HepG2 (cell line): ENCODE measurements around the gene FMOD. TPM values are rescaled to one million over a fixed set of nuclear protein-coding genes. Genes with fewer than 3 reads are reported as not detected.
A peak's percentile ranks its signal among the peaks of the same experiment; 100 is the strongest.

Source experiments
- ATAC-seq: fragments of 200-7000 bp; cut with Tn5 transposase; 3 replicates; pipeline ENCODE4 v1.9.1; 2020; ENCODE audit warnings: mild to moderate bottlenecking, moderate library complexity
- BruUV-seq: library from RNA; stranded (reverse); fragments of 400-500 nt; replicated peaks from 2 replicates; lab custom pipeline; 2021; lab: Mats Ljungman, UMichigan
- CTCF ChIA-PET: fragments of 300-600 bp; formaldehyde crosslinking; extraction: SDS; loops from one replicate; lab custom pipeline; 2021; ENCODE audit warnings: low total read pairs, inconsistent platforms, low intra/inter-chr PET ratio; lab: Yijun Ruan, JAX
- POLR2A ChIA-PET: fragments of 350-600 bp; sonication (Branson Sonifier 250); formaldehyde crosslinking; loops from one replicate; lab custom pipeline; 2020; ENCODE audit warnings: antibody characterized with exemption, inconsistent platforms; lab: Yijun Ruan, JAX
- DNase-seq: peaks from one replicate; pipeline ENCODE4 v3.0.0-alpha.2; 2015; ENCODE audit warnings: low spot score
- FAIRE-seq: peaks from 3 replicates; lab custom pipeline; 2011; peaks lifted over from hg19 to GRCh38; lab: Jason Lieb, UNC
- H2AFZ ChIP-seq: one replicate; pipeline ENCODE4 v1.6.1; 2011; ENCODE audit warnings: low read length, inconsistent platforms
- H3K27ac ChIP-seq: fragments of 300-600 bp; 3 replicates; pipeline ENCODE4 v1.8.0; 2011; ENCODE audit warnings: mixed run types, mild to moderate bottlenecking, mixed read lengths, low read length, inconsistent platforms; ENCODE audit not compliant: insufficient read depth; ENCODE audit errors: extremely low read length
- H3K27me3 ChIP-seq, 2 experiments: fragments of 200-600 bp in 1 of 2; 2 replicates in 1 of 2; 3 replicates in 1 of 2; pipeline versions ENCODE4 v1.6.0 to v1.8.0; 2011; ENCODE audit warnings: low read length in 2 of 2, mild to moderate bottlenecking in 2 of 2, moderate library complexity in 2 of 2, inconsistent platforms in 1 of 2; ENCODE audit not compliant: insufficient read depth in 2 of 2, control insufficient read depth in 1 of 2
- H3K36me3 ChIP-seq, 2 experiments: fragments of 200-600 bp in 1 of 2; replicated peaks in 1 of 2; 2 replicates in 1 of 2; 3 replicates in 1 of 2; pipeline versions ENCODE4 v1.5.1 to v1.8.0; 2011; ENCODE audit warnings: low read length in 2 of 2, inconsistent platforms in 1 of 2; ENCODE audit not compliant: insufficient read depth in 2 of 2, control insufficient read depth in 1 of 2
- H3K4me1 ChIP-seq: 2 replicates; pipeline ENCODE4 v1.5.1; 2012; ENCODE audit warnings: low read length, inconsistent platforms; ENCODE audit not compliant: insufficient read depth
- H3K4me2 ChIP-seq: 2 replicates; pipeline ENCODE4 v1.6.0; 2011; ENCODE audit warnings: low read depth, low read length, inconsistent platforms
- H3K4me3 ChIP-seq, 3 experiments: fragments of 200-600 bp in 1 of 3; sonication (generic), shearing (Covaris generic) in 1 of 3; replicated peaks in 1 of 3; 2 replicates each; pipeline ENCODE4 v1.5.1; 2011 to 2016; ENCODE audit warnings: low read length in 3 of 3, inconsistent platforms in 2 of 3, low read depth in 2 of 3, mild to moderate bottlenecking in 2 of 3, control low read depth in 1 of 3, mixed read lengths in 1 of 3; ENCODE audit not compliant: insufficient read depth in 1 of 3
- H3K79me2 ChIP-seq: one replicate; pipeline ENCODE4 v1.6.1; 2011; ENCODE audit warnings: low read length, inconsistent platforms; ENCODE audit not compliant: insufficient read depth
- H3K9ac ChIP-seq: 2 replicates; pipeline ENCODE4 v1.6.0; 2011; ENCODE audit warnings: mild to moderate bottlenecking, low read depth, low read length, inconsistent platforms; ENCODE audit not compliant: insufficient read depth
- H3K9me3 ChIP-seq: 2 replicates; pipeline ENCODE4 v1.5.1; 2012; ENCODE audit warnings: mild to moderate bottlenecking, low read length
- H4K20me1 ChIP-seq: 2 replicates; pipeline ENCODE4 v1.6.0; 2011; ENCODE audit warnings: inconsistent platforms, mild to moderate bottlenecking, low read length, moderate library complexity; ENCODE audit not compliant: insufficient read depth
- ARNT2 ChIP-seq: sonication (generic); formaldehyde crosslinking; IDR thresholded peaks from 2 replicates; pipeline ENCODE4 v1.8.0; 2022; ENCODE audit warnings: mild to moderate bottlenecking, low read depth, missing genetic modification reagents, moderate library complexity
- FOXP1 ChIP-seq, 2 experiments: fragments of 450-650 bp in 1 of 2; IDR thresholded peaks; 2 replicates each; pipeline ENCODE4 v1.6.1; 2017 to 2018; ENCODE audit warnings: antibody characterized with exemption in 1 of 2
- GABPB1 ChIP-seq: IDR thresholded peaks from 2 replicates; pipeline ENCODE4 v1.6.1; 2016; ENCODE audit warnings: mild to moderate bottlenecking, missing genetic modification reagents, moderate library complexity, missing compliant biosample characterization
- HNF4A ChIP-seq: sonication (generic); formaldehyde crosslinking; IDR thresholded peaks from 2 replicates; pipeline ENCODE4 v1.4.0; 2020; ENCODE audit warnings: missing genetic modification reagents
- MLLT10 ChIP-seq: sonication (generic); formaldehyde crosslinking; IDR thresholded peaks from 2 replicates; pipeline ENCODE4 v1.4.0; 2020; ENCODE audit warnings: missing genetic modification reagents
- PTBP1 ChIP-seq: fragments of 200-400 bp; formaldehyde crosslinking; IDR thresholded peaks from 2 replicates; pipeline ENCODE4 v1.6.1; 2018; ENCODE audit warnings: low read length, low read depth; ENCODE audit not compliant: poor library complexity, severe bottlenecking
- RELA ChIP-seq: sonication (generic); formaldehyde crosslinking; IDR thresholded peaks from 2 replicates; pipeline ENCODE4 v1.4.0; 2020; ENCODE audit warnings: missing genetic modification reagents
- TAF15 ChIP-seq: fragments of 200-400 bp; formaldehyde crosslinking; IDR thresholded peaks from one replicate; pipeline ENCODE4 v1.6.1; 2018; ENCODE audit warnings: mild to moderate bottlenecking, low read depth, low read length; ENCODE audit not compliant: poor library complexity, severe bottlenecking
- ZMAT5 ChIP-seq: sonication (generic); formaldehyde crosslinking; IDR thresholded peaks from 2 replicates; pipeline ENCODE4 v1.5.0; 2020; ENCODE audit warnings: mild to moderate bottlenecking, low read depth, missing genetic modification reagents, borderline replicate concordance
- ZNF414 ChIP-seq: sonication (generic); formaldehyde crosslinking; IDR thresholded peaks from 2 replicates; pipeline ENCODE4 v1.5.0; 2020; ENCODE audit warnings: missing genetic modification reagents
- ZNF629 ChIP-seq: sonication (generic); formaldehyde crosslinking; conservative IDR thresholded peaks from 2 replicates; pipeline ENCODE4 v1.5.0; 2020; ENCODE audit warnings: missing genetic modification reagents
- ZSCAN21 ChIP-seq: sonication (generic); formaldehyde crosslinking; IDR thresholded peaks from 2 replicates; pipeline ENCODE4 v1.8.0; 2022; ENCODE audit warnings: mild to moderate bottlenecking, missing genetic modification reagents, moderate library complexity, borderline replicate concordance
- ZXDC ChIP-seq: sonication (generic); formaldehyde crosslinking; IDR thresholded peaks from 2 replicates; pipeline ENCODE4 v1.5.0; 2020; ENCODE audit warnings: mild to moderate bottlenecking, missing genetic modification reagents
- WGBS: methylation state at CpG from one replicate; pipeline ENCODE4 v1.1.6; 2017; ENCODE audit warnings: low lambda C conversion rate; 5-methylcytosine and 5-hydroxymethylcytosine counted together
- in situ Hi-C: cut with HindIII; loops from 2 replicates; pipeline ENCODE4 v1.10.0; 2017; ENCODE audit warnings: low pct_unique_long_range_greater_than_20kb; ENCODE audit not compliant: extremely low pct_ligation_motif_present
- intact Hi-C: fragments of 100-400 bp; cut with micrococcal nuclease; formaldehyde crosslinking; loops from one replicate; pipeline ENCODE4 v1.10.0; 2022; ENCODE audit not compliant: unreplicated experiment
- polyA plus RNA-seq, 8 experiments: library from polyadenylated mRNA; depleted of rRNA in 3 of 8; stranded (reverse) in 7 of 8; unstranded in 1 of 8; fragments of >200 nt; fragmentation: Illumina TruSeq in 4 of 8; extraction: Trizol in 4 of 8; gene quantifications; 2 replicates each; pipeline versions ENCODE4 v1.2.1 to v1.2.3, GENCODE V29; 2011 to 2016; ENCODE audit warnings: low read depth in 4 of 8, missing spikeins in 1 of 8, mixed read lengths in 1 of 8; ENCODE audit not compliant: insufficient read depth in 1 of 8
- total RNA-seq, 5 experiments: library from RNA; depleted of rRNA; stranded (reverse); fragments of >200 nt; fragmentation: Illumina TruSeq; extraction: Trizol; gene quantifications; 2 replicates each; pipeline ENCODE4 v1.2.3, GENCODE V29; 2016; ENCODE audit warnings: low read depth in 1 of 5

Gene FMOD
- total and polyA plus RNA-seq, 2 of the 13 experiments (the other 11 are each of a cell fraction or from before 2014, with no cell fraction given): 0.08 TPM; not detected in 1

DNA sequence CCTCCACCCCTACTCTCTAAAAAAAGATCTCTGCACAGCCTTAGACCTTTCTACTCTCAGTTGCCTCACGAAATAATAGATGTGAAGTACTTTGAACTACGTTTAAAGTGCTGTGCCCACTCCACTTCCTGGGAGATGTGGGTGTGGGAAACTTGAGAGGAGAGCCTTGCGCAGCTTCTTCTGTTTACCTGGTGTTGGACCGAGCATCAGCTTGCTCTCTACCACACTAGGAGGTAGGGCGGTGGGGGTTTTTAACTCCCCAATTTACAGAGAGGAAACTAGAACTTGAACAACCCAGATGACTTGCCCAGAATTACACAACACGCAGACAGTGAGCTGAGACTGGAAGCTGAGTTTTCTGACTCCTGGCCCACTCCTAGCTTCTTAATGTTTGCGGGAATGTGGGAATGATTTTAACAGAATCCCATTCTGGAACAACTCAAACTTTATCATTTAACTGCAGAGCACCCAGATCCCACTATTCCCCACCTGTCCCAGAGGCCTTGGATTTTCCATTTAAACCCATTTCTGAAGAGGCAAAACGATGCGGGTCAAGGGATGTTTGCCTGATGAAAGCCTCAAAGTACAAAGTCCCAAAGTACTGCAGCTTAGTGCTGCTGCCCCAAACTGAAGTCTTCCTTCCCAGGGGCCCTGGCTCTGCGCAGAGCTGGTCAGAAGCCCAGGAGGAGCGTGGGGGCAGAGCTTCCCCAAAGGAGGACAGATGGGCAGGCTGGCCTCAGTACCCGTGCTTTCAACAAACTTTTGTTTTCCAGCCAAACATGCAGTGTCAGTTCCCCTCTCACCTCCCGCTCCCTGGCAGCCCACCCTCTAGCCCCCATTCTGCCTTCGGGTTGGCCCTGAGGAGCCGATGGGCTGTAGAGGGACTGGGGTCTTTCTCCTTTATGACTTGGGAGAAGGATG lies 26.6 kb downstream of the FMOD start:
- no peak for ATAC-seq
- CTCF ChIA-PET: no interaction called here
- in situ Hi-C loops: loop anchor here (5.0 kb wide), 1 partner anchor 52 kb away; no protein-coding TSS in a partner anchor

More for the DNA sequence above, 26.6 kb downstream of the FMOD start:
- POLR2A ChIA-PET: interaction anchor here (5.2 kb wide), 1 partner anchor 18 kb away, joined by 31 read pairs; the partner anchor contains the start of gene BTG2
- Histone ChIP-seq H2AFZ (no peak overlapping the region), H3K9ac (no peak overlapping the region), H4K20me1 (no peaks in the 10 kb centered on the region; the same call in 1 of the 2 replicates), H3K27ac (no peak overlapping the region), H3K9me3 (no peaks in the 10 kb centered on the region), H3K4me3 (no peak overlapping the region), H3K79me2 (no peaks in the 10 kb centered on the region), H3K36me3 (no peaks in the 10 kb centered on the region), H3K4me2 (no peak overlapping the region), H3K4me1 (peaks cover 45% of the 10 kb centered on the region), H3K27me3 (peaks cover 5 to 24% of the 10 kb centered on the region in 2 experiments; a peak in 2 of 5 replicates)
- intact Hi-C loops: no loop called here
- TF ChIP-seq GABPB1 (CRISPR knock-in tag): no peak
- TF ChIP-seq ZSCAN21 (CRISPR knock-in tag): peak; percentile 84
- no peak for TF ChIP-seq ZXDC
- no peak for TF ChIP-seq TAF15
- TF ChIP-seq FOXP1 (IDR thresholded peaks at IDR 0.05): no peak
- no peak for TF ChIP-seq FOXP1 (CRISPR knock-in tag; IDR thresholded peaks at IDR 0.05)
- no peak for TF ChIP-seq ARNT2 (CRISPR knock-in tag)
- TF ChIP-seq PTBP1: no peak
- TF ChIP-seq ZMAT5 (CRISPR knock-in tag): no peak
- TF ChIP-seq HNF4A (CRISPR knock-in tag): peak; percentile 49
- TF ChIP-seq MLLT10 (CRISPR knock-in tag): no peak
- peak; percentile 56 for TF ChIP-seq ZNF629 (CRISPR knock-in tag)
- TF ChIP-seq RELA (CRISPR knock-in tag): no peak
- no peak for TF ChIP-seq ZNF414
- DNase-seq (no peak), FAIRE-seq (no peak)
- BruUV-seq: no TSS peak
- 24% methylated on average over 14 of the region's 15 CpGs for WGBS
